GM12872 (cell line): ENCODE data around the gene TUBGCP6.

Experiments
- TF ChIP-seq, protein P1 (sequence below): IDR thresholded peaks from 3 replicates; pipeline ENCODE4 v1.5.1; 2011; ENCODE audit warnings: low read depth, mild to moderate bottlenecking, low read length, moderate library complexity; ENCODE audit not compliant: insufficient read depth

Gene TUBGCP6

GRCh38 chr22:50204571-50204970 lies 40.3 kb downstream of the TUBGCP6 start:
- TF ChIP-seq, protein P1, sequence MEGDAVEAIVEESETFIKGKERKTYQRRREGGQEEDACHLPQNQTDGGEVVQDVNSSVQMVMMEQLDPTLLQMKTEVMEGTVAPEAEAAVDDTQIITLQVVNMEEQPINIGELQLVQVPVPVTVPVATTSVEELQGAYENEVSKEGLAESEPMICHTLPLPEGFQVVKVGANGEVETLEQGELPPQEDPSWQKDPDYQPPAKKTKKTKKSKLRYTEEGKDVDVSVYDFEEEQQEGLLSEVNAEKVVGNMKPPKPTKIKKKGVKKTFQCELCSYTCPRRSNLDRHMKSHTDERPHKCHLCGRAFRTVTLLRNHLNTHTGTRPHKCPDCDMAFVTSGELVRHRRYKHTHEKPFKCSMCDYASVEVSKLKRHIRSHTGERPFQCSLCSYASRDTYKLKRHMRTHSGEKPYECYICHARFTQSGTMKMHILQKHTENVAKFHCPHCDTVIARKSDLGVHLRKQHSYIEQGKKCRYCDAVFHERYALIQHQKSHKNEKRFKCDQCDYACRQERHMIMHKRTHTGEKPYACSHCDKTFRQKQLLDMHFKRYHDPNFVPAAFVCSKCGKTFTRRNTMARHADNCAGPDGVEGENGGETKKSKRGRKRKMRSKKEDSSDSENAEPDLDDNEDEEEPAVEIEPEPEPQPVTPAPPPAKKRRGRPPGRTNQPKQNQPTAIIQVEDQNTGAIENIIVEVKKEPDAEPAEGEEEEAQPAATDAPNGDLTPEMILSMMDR, result no peak

- TF ChIP-seq, protein P1, result no peak
Measured at GRCh38 chr22:50203288-50203687, 41.5 kb downstream of the TUBGCP6 start.

DNA sequence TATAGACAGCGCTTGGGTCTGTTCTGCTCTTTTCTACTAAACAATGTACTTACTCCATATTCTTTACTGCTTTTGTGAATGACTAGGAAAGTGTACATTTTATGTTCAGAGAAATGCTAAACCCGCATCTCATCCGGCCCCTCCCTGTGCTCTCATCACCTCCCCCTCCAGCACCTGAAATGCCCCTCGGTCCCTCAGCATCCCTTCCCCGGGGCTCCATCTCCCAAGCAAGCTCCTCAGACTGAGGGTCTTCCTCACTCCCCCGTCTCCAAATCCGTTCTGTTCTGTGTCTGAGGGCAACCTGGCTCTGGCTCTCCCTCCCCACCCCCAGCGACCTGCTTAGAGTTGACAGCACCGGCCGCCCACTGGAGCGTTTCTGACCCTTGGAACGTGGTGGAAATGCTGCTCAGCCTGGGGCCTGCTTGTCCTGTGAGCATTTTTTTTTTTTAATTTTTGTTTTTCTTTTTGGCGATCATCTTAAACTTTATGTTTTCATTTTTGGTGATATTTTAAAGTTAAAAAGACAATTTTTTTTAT lies 42.6 kb downstream of the TUBGCP6 start:
- TF ChIP-seq, protein P1, result no peak

DNA sequence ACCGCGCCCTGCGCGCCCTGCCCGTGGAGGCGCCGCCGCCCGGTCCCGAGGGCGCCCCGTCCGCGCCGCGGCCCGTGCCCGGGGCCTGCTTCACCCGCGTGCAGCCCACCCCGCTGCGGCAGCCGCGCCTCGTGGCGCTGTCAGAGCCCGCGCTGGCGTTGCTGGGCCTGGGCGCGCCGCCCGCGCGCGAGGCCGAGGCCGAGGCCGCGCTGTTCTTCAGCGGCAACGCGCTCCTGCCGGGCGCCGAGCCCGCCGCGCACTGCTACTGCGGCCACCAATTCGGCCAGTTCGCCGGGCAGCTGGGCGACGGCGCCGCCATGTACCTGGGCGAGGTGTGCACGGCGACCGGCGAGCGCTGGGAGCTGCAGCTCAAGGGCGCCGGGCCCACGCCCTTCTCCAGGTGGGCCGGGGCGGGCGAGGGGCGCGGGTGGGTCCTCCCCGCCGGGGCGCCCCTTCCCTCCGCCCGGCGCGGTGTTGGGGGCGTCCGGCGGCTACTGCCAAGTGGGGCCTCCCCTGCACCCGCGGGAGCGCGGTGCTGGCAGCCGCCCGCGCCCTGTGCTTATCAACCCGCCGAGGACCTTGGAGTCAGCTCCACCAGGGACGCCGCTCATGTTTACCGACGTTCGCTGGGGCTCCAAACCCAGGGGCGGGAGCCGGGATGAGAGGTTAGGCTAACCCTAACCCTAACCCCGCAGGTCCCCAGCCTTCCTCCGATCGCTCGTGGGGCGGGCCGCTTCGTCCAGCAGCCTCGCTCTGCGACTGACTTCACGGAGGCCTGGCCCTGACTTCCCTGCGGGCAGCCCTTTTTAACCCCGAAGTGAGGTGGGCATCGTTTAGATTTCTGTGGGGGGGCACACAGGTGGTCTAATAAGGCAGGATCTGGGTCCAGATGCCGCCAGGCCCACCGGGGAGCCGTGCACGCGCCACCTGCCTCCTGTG lies 43.4 kb downstream of the TUBGCP6 start:
- TF ChIP-seq, protein P1, result no peak

GRCh38 chr22:50200461-50201190 lies 44.2 kb downstream of the TUBGCP6 start, which contains the start of gene SELENOO:
Gene SELENOO, plus strand, starts transcription at chr22:50201011. Its CDS starts 26 bp downstream, at chr22:50201037.
- TF ChIP-seq, protein P1, result no peak

DNA sequence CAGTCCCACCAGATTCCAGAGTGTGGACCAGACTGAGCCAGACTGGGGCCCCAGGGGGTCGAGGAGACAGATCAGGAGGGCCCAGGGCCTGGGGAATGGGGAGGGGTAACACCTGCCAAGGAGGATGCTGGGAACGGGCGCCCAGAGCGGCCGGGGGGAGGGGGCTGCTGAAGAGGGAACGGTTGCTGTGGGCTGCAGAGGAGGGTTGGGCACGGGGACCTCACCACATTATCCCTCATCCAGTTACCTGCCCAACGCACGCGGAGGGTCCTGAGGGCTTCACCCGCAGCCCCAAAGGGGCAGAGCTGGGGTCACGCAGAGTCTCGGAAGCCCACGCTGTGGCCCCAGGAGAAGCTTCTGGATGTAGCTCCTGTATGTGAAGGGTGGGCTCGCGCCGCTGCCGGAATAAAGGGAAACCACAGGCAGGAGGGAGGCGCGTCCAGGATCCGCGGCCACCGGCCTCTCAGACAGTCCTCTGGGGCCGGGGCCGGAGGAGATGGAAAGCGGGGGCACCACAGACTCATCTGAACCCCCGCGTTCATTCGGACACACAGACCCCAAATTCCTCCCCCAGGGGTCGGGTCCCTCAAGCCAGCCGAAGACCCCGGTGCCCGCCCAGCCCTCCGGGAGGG lies 44.9 kb downstream of the TUBGCP6 start:
- TF ChIP-seq, protein P1, result no peak
